Activated CD4-positive, alpha-beta T cell treated with anti-CD3 and anti-CD28 coated beads, Interleukin-2, amount 50 U/mL, for 48 hours (primary cell): ENCODE data around the gene ASCL3.
"Not testable (repeated sequence)": the region's sequence is repeated elsewhere in the genome, so short reads cannot be mapped to it uniquely, and the experiment has no call there.

Experiments used
- DNase-seq, 2 experiments: peaks; one replicate each; pipeline ENCODE4 v3.0.0-alpha.2; 2020

The ASCL3 gene

GRCh38 chr11:8908099-8908498, 34.7 kb downstream of the ASCL3 start:
- DNase-seq = no peak

DNA sequence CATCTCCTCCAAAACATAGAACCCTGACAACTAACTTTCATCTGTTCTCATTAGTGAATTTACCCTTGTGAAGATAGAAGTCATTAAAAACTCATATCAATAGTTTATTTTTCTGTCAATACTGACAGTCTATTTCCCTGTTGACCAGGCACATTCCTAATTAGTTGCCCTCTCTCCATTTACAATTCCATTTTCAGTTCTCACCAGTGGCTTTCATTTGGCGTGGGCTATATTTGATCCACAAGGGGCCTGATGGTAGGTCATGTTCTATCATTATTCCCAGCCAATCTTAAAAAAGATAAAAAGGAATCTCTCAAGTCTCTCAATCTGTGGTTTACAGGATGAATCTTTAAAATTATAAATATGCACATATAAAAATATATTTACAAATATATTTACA, 35.7 kb downstream of the ASCL3 start:
- DNase-seq = no peak

- no peak for DNase-seq
Measured at GRCh38 chr11:8905528-8906165, 37.2 kb downstream of the ASCL3 start.

- no peak for DNase-seq
Measured at GRCh38 chr11:8899119-8899753, 43.6 kb downstream of the ASCL3 start.

- DNase-seq = not testable (repeated sequence)
Measured at GRCh38 chr11:8891185-8891584, 51.6 kb downstream of the ASCL3 start.
